ENCODE data around the gene APOBEC3H.

DNA sequence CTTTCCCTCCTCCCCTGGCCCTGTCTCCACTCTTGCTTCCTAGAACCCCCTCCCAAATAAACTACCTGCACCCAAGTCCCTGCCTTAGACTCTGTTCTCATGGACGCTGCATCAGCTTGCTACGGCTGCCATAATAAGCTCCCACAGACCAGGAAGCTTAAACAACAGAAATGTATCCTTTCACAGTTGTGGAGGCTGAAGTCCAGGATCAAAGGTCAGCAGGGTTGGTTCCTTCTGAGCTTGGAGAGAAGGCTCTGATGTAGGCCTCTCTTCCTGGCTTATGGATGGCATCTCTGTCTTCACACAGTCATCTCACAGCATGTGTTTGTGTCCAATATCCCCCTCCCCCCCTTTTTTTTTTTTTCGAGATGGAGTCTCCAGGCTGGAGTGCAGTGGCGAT, 32.0 kb downstream of the APOBEC3H start:
- TF ChIP-seq EZH2phosphoT487 (IDR thresholded peaks at IDR 0.05; ENCODE audit: low read depth, severe bottlenecking, unreplicated experiment) (no peak), EZH2 (IDR thresholded peaks at IDR 0.05; ENCODE audit: borderline replicate concordance) (no peak)

All from hepatocyte (in vitro differentiated cells).